ENCODE measurements around the gene DYNC1H1.

Gene DYNC1H1

DNA sequence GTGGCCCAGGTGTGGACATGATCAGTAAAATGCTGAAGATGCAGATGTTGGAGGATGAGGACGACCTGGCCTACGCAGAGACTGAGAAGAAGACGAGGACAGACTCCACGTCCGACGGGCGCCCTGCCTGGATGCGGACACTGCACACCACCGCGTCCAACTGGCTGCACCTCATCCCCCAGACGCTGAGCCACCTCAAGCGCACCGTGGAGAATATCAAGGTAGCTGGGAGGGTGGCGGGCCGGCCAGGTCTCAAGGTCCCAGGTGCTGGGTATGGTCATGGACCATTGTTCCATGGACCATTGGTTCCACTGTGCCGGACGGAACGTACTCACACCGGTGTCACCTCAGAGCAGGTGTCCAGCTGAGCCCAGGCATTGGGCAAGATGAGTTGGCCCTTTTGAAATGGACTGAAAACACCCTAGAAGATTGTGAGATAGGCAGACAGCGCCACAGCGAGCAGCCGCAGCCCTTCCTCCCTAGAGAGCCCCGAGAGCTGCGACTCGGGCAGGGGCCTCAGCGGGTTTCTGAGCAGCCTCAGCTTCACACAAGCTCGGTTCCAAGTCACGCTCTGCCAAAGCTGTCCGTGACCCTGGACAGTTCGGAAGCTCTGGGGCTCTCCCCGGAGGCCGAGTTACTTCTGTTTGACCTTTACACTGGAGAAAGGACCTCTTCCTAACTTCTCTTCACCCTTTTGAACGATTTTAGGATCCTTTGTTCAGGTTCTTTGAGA, 83.6 kb downstream of the DYNC1H1 start:
- H3K27me3 ChIP-seq (ENCODE audit: control insufficient read depth, insufficient read depth, low read length): no peaks in the 10 kb centered on the region
- no peak overlapping the region for H3K27ac ChIP-seq (ENCODE audit: low read length)
- H3K4me1 ChIP-seq (ENCODE audit: control insufficient read depth, low read depth, low read length): no peaks in the 10 kb centered on the region
- H3K9ac ChIP-seq (ENCODE audit: low read length): no peak overlapping the region
- peaks cover 69% of the 10 kb centered on the region for H3K36me3 ChIP-seq (ENCODE audit: control insufficient read depth, low read depth, low read length)
- no peak overlapping the region for H3K4me3 ChIP-seq (ENCODE audit: low read length)
- H3K9me3 ChIP-seq (ENCODE audit: control insufficient read depth, low read depth, low read length): no peaks in the 10 kb centered on the region

DNA sequence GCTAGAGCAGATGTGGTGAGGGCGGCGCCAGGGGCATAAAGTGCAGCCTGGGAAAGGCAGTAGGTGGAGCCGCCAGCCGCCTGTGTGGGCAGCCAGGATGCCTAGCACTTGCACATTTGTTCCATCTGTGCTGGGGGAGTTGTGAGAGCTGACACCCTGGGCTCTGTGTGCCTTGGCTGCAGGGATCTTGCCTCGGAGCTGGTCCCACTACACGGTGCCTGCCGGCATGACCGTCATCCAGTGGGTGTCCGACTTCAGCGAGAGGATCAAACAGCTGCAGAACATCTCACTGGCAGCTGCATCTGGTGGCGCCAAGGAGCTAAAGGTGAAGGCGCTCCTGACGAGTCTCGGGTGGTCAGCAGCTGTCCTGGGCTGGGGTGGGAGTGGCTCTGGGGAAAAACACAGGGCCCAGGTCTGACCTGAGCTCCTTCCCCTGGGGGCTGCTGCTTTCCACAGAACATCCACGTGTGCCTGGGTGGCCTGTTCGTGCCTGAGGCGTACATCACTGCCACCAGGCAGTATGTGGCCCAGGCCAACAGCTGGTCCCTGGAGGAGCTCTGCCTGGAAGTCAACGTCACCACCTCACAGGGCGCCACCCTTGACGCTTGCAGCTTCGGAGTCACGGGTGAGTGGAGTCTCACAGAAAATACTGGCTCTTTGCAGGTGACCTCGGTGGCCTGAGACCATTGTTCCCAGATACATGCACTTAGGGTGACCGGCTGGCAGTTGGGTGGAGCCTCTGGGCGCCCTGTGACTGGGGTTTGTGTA, 85.1 kb downstream of the DYNC1H1 start:
- H3K27me3 ChIP-seq (ENCODE audit: control insufficient read depth, insufficient read depth, low read length): no peaks in the 10 kb centered on the region
- no peaks in the 10 kb centered on the region for H3K4me1 ChIP-seq (ENCODE audit: control insufficient read depth, low read depth, low read length)
- H3K9ac ChIP-seq (ENCODE audit: low read length): no peak overlapping the region
- no peak overlapping the region for H3K4me3 ChIP-seq (ENCODE audit: low read length)
- H3K27ac ChIP-seq (ENCODE audit: low read length): no peak overlapping the region
- peaks cover 56% of the 10 kb centered on the region for H3K36me3 ChIP-seq (ENCODE audit: control insufficient read depth, low read depth, low read length)
- H3K9me3 ChIP-seq (ENCODE audit: control insufficient read depth, low read depth, low read length): no peaks in the 10 kb centered on the region

DNA sequence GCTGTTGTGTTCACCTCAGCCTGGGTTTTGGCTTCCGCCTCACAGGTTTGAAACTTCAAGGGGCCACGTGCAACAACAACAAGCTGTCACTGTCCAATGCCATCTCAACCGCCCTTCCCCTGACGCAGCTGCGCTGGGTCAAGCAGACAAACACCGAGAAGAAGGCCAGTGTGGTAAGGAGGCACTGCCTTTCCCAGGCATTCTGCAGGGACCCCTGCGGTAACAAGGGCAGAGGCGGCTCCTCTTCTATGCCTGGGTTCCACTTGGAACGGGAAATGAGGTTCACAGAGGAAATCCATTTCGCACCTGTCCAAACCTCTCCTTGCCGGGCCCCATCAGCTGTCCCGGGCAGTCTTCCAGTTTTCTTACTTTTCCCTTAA, 85.6 kb downstream of the DYNC1H1 start:
- Histone ChIP-seq H3K36me3 (ENCODE audit: control insufficient read depth, low read depth, low read length) (peaks cover 50% of the 10 kb centered on the region), H3K4me1 (ENCODE audit: control insufficient read depth, low read depth, low read length) (no peaks in the 10 kb centered on the region), H3K9ac (ENCODE audit: low read length) (no peak overlapping the region), H3K27ac (ENCODE audit: low read length) (no peak overlapping the region), H3K4me3 (ENCODE audit: low read length) (no peak overlapping the region), H3K27me3 (ENCODE audit: control insufficient read depth, insufficient read depth, low read length) (no peaks in the 10 kb centered on the region), H3K9me3 (ENCODE audit: control insufficient read depth, low read depth, low read length) (no peaks in the 10 kb centered on the region)

DNA sequence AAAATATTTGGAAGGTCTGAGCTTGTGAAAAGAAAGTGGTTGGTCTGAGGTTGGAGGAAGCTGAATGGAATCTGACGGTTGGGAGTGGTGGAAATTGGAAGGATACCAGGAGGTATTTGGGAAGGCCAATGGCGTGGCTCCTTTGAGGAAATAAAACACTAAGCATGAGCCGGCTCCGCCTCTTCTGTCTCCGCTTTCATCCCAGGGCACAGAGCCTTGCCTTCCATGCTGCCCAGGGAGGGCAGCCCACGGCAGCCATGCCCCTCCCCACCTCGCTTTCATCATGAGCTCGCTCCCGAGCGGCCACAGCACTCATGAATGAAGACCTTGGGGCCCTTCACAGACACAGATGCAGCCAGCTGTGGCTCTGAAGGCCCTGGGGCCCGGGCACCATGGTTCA, 86.3 kb downstream of the DYNC1H1 start:
- H3K9ac ChIP-seq (ENCODE audit: low read length): no peak overlapping the region

DNA sequence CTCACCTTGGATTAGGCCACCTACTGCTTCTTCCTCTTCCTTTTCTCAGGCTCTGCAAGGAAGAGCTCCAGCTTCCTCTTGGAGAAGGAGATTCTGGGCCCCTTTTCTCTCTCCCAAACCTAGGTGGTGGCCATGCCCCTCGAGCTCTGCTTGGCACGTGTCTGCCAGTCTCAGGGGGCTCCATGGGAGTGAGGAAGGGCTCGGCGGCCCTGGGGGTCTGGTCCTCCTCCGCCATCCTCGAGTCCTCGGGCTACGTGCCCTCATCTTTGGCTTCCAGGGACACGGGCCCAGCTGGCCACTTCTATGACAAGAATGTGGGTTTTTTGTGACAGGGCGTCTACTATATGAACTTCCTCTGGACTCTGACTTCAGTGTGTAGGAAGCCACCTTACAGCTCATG, 88.1 kb downstream of the DYNC1H1 start:
- Histone ChIP-seq H3K9me3 (ENCODE audit: control insufficient read depth, low read depth, low read length) (no peaks in the 10 kb centered on the region), H3K27ac (ENCODE audit: low read length) (no peak overlapping the region), H3K9ac (ENCODE audit: low read length) (no peak overlapping the region), H3K36me3 (ENCODE audit: control insufficient read depth, low read depth, low read length) (peaks cover 47% of the 10 kb centered on the region), H3K27me3 (ENCODE audit: control insufficient read depth, insufficient read depth, low read length) (no peaks in the 10 kb centered on the region), H3K4me1 (ENCODE audit: control insufficient read depth, low read depth, low read length) (no peaks in the 10 kb centered on the region), H3K4me3 (ENCODE audit: low read length) (no peak overlapping the region)

More for the DNA sequence above, 86.3 kb downstream of the DYNC1H1 start:
- no peak overlapping the region for H3K27ac ChIP-seq (ENCODE audit: low read length)
- H3K4me3 ChIP-seq (ENCODE audit: low read length): no peak overlapping the region
- H3K36me3 ChIP-seq (ENCODE audit: control insufficient read depth, low read depth, low read length): peaks cover 50% of the 10 kb centered on the region
- no peaks in the 10 kb centered on the region for H3K9me3 ChIP-seq (ENCODE audit: control insufficient read depth, low read depth, low read length)
- H3K27me3 ChIP-seq (ENCODE audit: control insufficient read depth, insufficient read depth, low read length): no peaks in the 10 kb centered on the region
- no peaks in the 10 kb centered on the region for H3K4me1 ChIP-seq (ENCODE audit: control insufficient read depth, low read depth, low read length)

DNA sequence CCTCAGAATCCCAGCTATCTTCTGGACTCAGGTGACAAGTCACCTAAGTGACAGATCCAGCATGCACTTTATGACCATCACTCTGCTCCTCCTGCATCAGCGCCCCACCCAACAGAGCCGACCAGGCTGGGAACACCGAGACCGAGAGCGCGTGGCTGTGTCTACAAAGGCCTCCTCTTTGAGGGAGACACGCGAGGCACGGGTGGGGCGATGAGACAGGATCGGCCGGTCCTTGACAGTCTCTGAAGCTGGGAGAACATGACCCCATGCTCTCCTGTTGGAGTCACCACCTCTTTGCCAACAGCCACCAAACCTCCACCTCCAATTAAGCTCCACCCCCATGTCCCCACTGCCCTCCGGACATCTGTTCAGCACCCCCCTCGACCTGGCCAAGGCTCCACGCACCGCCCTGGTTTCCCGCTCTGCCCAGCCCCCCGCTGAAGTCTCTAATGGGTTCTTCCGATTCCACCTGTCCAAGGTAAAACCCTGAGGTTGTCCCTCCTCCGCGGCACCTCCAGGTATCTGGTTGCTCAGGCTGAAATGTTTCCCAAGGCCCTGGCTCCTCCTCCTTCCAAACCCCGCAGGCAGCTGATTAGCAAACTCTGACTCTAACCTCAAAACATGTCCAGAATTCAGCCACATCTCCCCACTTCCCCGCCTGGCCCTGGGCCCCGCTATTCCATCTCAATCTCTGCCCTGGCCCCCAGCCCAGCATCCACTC, 91.0 kb downstream of the DYNC1H1 start:
- Histone ChIP-seq H3K9me3 (ENCODE audit: control insufficient read depth, low read depth, low read length) (no peaks in the 10 kb centered on the region), H3K4me3 (ENCODE audit: low read length) (no peak overlapping the region), H3K9ac (ENCODE audit: low read length) (no peak overlapping the region), H3K4me1 (ENCODE audit: control insufficient read depth, low read depth, low read length) (no peaks in the 10 kb centered on the region), H3K27me3 (ENCODE audit: control insufficient read depth, insufficient read depth, low read length) (no peaks in the 10 kb centered on the region), H3K27ac (ENCODE audit: low read length) (no peak overlapping the region), H3K36me3 (ENCODE audit: control insufficient read depth, low read depth, low read length) (peaks cover 18% of the 10 kb centered on the region)

DNA sequence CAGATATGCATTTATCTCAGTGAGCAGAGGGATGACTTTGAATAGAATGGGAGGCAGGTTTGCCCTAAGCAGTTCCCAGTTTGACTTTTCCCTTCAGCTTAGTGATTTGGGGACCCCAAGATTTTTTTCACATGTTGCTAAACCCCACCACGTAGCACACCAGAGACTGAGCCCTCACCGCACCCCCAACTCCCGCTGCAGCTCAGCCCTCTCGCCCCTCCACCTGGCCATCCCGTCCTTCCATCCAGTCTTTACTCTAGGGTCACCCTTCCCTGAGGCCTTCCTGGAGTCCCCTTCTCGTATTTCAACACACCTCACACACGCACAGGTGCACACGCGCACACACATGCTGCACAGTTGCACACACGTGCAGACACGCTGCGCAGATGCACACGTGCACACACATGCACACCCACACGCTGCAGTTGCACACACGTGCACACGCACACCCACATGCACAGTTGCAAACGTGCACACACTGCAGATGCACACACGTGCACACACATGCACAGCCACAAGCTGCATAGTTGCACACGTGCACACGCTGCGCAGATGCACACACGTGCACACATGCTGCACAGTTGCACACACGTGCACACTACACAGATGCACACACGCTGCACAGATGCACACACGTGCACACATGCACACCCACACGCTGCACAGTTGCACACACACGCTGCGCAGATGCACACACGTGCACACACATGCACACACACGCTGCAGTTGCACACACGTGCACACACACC, 92.5 kb downstream of the DYNC1H1 start:
- no peaks in the 10 kb centered on the region for H3K4me1 ChIP-seq (ENCODE audit: control insufficient read depth, low read depth, low read length)
- no peak overlapping the region for H3K27ac ChIP-seq (ENCODE audit: low read length)
- H3K9ac ChIP-seq (ENCODE audit: low read length): no peak overlapping the region
- no peak overlapping the region for H3K4me3 ChIP-seq (ENCODE audit: low read length)
- H3K36me3 ChIP-seq (ENCODE audit: control insufficient read depth, low read depth, low read length): peaks cover 10% of the 10 kb centered on the region
- no peaks in the 10 kb centered on the region for H3K9me3 ChIP-seq (ENCODE audit: control insufficient read depth, low read depth, low read length)
- no peaks in the 10 kb centered on the region for H3K27me3 ChIP-seq (ENCODE audit: control insufficient read depth, insufficient read depth, low read length)

DNA sequence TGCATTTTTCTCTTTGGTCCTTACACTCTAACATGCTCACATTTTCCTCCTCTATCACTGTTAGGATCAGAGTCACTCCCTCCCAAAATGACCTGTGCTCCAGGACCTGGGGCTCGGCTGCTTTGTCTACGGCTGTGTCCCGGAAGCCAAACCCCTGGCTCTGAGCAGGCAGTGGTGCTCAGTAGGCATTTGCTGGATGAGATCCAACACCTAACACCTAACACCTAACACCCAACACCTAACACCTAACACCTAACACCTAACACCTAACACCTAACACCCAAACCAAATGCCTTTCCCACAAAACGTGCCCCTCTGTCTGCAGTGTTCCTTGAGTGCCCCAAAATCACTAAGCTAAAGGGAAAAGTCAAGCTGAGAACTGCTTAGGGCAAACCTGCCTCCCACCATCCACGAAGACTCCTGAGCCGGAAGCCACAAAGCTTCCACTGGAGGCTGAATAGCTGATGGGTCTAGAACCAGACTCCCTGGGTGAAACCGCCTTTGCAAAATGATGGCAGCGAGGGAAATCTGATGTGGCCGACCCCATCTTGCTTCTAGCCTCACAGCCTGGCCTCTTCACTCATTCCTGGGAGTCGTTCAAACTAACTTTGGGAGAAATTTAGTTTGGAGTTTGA, 93.2 kb downstream of the DYNC1H1 start:
- Histone ChIP-seq H3K4me3 (ENCODE audit: low read length) (no peak overlapping the region), H3K9ac (ENCODE audit: low read length) (no peak overlapping the region), H3K36me3 (ENCODE audit: control insufficient read depth, low read depth, low read length) (peaks cover 3% of the 10 kb centered on the region)

DNA sequence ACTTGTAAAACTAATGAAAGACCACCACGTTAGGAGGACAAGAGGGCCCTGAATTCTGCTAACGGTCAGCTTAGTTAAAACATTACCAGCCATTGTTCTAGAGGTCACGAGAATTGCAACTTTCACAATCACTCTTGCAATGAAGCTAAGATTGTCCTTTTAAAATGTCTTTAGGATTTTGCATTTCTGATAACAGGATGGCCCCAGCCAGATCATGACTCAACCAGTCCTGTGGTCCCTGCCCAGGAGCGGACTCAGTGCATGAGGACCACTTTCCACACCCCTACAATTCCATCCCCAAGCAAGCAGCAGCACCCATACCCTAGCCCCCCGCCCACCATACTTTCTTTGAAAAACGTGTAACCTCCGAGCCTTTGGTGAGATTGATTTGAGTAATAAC, 93.8 kb downstream of the DYNC1H1 start:
- no peaks in the 10 kb centered on the region for H3K4me1 ChIP-seq (ENCODE audit: control insufficient read depth, low read depth, low read length)
- no peaks in the 10 kb centered on the region for H3K9me3 ChIP-seq (ENCODE audit: control insufficient read depth, low read depth, low read length)
- no peak overlapping the region for H3K4me3 ChIP-seq (ENCODE audit: low read length)
- no peaks in the 10 kb centered on the region for H3K36me3 ChIP-seq (ENCODE audit: control insufficient read depth, low read depth, low read length)
- H3K27me3 ChIP-seq (ENCODE audit: control insufficient read depth, insufficient read depth, low read length): no peaks in the 10 kb centered on the region
- no peak overlapping the region for H3K27ac ChIP-seq (ENCODE audit: low read length)
- H3K9ac ChIP-seq (ENCODE audit: low read length): no peak overlapping the region

More for the DNA sequence above, 93.2 kb downstream of the DYNC1H1 start:
- Histone ChIP-seq H3K9me3 (ENCODE audit: control insufficient read depth, low read depth, low read length) (no peaks in the 10 kb centered on the region), H3K27ac (ENCODE audit: low read length) (no peak overlapping the region), H3K27me3 (ENCODE audit: control insufficient read depth, insufficient read depth, low read length) (no peaks in the 10 kb centered on the region), H3K4me1 (ENCODE audit: control insufficient read depth, low read depth, low read length) (no peaks in the 10 kb centered on the region)

DNA sequence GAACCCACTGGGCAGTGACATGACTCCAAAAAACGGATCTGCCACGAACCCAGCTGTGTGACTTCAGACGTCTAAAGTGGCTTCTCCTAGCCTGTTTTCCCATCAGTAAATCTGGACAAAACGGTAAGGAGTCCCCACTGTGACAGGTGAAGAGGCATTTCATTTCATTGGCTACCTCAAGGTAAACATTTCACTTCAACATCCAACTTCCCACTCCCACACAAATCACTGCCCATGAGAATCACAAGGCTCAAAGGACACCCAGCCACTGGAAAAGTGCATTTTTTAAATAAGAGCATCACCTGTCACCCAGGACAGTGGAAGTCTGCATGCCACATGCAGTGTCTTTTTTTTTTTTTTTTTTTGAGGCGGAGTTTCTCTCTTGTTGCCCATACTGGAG, 94.6 kb downstream of the DYNC1H1 start:
- H3K36me3 ChIP-seq (ENCODE audit: control insufficient read depth, low read depth, low read length): no peaks in the 10 kb centered on the region
- H3K9ac ChIP-seq (ENCODE audit: low read length): no peak overlapping the region
- no peaks in the 10 kb centered on the region for H3K9me3 ChIP-seq (ENCODE audit: control insufficient read depth, low read depth, low read length)
- H3K4me3 ChIP-seq (ENCODE audit: low read length): no peak overlapping the region
- H3K27ac ChIP-seq (ENCODE audit: low read length): no peak overlapping the region
- no peaks in the 10 kb centered on the region for H3K27me3 ChIP-seq (ENCODE audit: control insufficient read depth, insufficient read depth, low read length)
- peaks cover 3% of the 10 kb centered on the region for H3K4me1 ChIP-seq (ENCODE audit: control insufficient read depth, low read depth, low read length)
